Keratinocyte (primary cell): ENCODE data around the gene BRAT1. TPM values are rescaled to one million over a fixed set of nuclear protein-coding genes. Genes with fewer than 3 reads are reported as not detected.

ENCODE experiments used
- DNase-seq: peaks from one replicate; pipeline ENCODE4 v3.0.0-alpha.2; 2011; ENCODE audit warnings: low read depth, missing footprints, low spot score
- FAIRE-seq: peaks from 2 replicates; lab custom pipeline; 2011; peaks lifted over from hg19 to GRCh38; lab: Jason Lieb, UNC
- H2AFZ ChIP-seq: 2 replicates; pipeline ENCODE4 v1.6.0; 2012; ENCODE audit warnings: low read length, control low read depth, inconsistent platforms; ENCODE audit not compliant: control insufficient read depth
- H3K27ac ChIP-seq: 2 replicates; pipeline ENCODE4 v1.5.1; 2011; ENCODE audit warnings: low read length; ENCODE audit not compliant: control insufficient read depth, insufficient read depth
- H3K27me3 ChIP-seq: 3 replicates; pipeline ENCODE4 v1.6.0; 2011; ENCODE audit warnings: low read length; ENCODE audit not compliant: control insufficient read depth, insufficient read depth; ENCODE audit errors: extremely low read depth
- H3K36me3 ChIP-seq, 2 experiments: 2 replicates in 1 of 2; 3 replicates in 1 of 2; pipeline ENCODE4 v1.5.1; 2011; ENCODE audit warnings: low read length in 2 of 2, mild to moderate bottlenecking in 1 of 2; ENCODE audit not compliant: control insufficient read depth in 2 of 2, insufficient read depth in 2 of 2; ENCODE audit errors: extremely low read depth in 1 of 2
- H3K4me1 ChIP-seq: 3 replicates; pipeline ENCODE4 v1.5.1; 2011; ENCODE audit warnings: low read length; ENCODE audit not compliant: control insufficient read depth, insufficient read depth; ENCODE audit errors: extremely low read depth
- H3K4me2 ChIP-seq: 3 replicates; pipeline ENCODE4 v1.6.0; 2011; ENCODE audit warnings: low read depth, low read length; ENCODE audit not compliant: control insufficient read depth, insufficient read depth; ENCODE audit errors: extremely low read depth
- H3K4me3 ChIP-seq, 3 experiments: fragments of 200-600 bp in 1 of 3; sonication (generic) in 1 of 3; 2 replicates in 2 of 3; 3 replicates in 1 of 3; pipeline ENCODE4 v1.5.1; 2011 to 2016; ENCODE audit warnings: low read length in 3 of 3, mild to moderate bottlenecking in 3 of 3, control low read depth in 2 of 3, inconsistent platforms in 1 of 3, low read depth in 1 of 3, mixed read lengths in 1 of 3, mixed run types in 1 of 3, moderate library complexity in 1 of 3; ENCODE audit not compliant: control insufficient read depth in 2 of 3, insufficient read depth in 2 of 3; ENCODE audit errors: extremely low read depth in 1 of 3
- H3K79me2 ChIP-seq: 2 replicates; pipeline ENCODE4 v1.6.0; 2012; ENCODE audit warnings: low read length; ENCODE audit not compliant: control insufficient read depth, insufficient read depth
- H3K9ac ChIP-seq: 3 replicates; pipeline ENCODE4 v1.6.0; 2011; ENCODE audit warnings: low read length; ENCODE audit not compliant: control insufficient read depth, insufficient read depth; ENCODE audit errors: extremely low read depth
- H3K9me1 ChIP-seq: 3 replicates; pipeline ENCODE4 v1.6.0; 2011; ENCODE audit warnings: low read length; ENCODE audit not compliant: control insufficient read depth, insufficient read depth; ENCODE audit errors: extremely low read depth
- H3K9me3 ChIP-seq: 2 replicates; pipeline ENCODE4 v1.5.1; 2012; ENCODE audit warnings: low read depth, low read length; ENCODE audit not compliant: control insufficient read depth
- H4K20me1 ChIP-seq: 3 replicates; pipeline ENCODE4 v1.6.0; 2011; ENCODE audit warnings: low read length; ENCODE audit not compliant: control insufficient read depth, insufficient read depth; ENCODE audit errors: extremely low read depth
- EZH2 ChIP-seq: IDR thresholded peaks from one replicate; pipeline ENCODE4 v1.6.1; 2012; ENCODE audit warnings: inconsistent platforms, mild to moderate bottlenecking, low read length, moderate library complexity
- dilution Hi-C: fragments of 300-500 bp; cut with MboI; formaldehyde crosslinking; loops from one replicate; pipeline ENCODE4 v1.7.0; 2020; ENCODE audit warnings: low sequenced_read_pairs; ENCODE audit not compliant: extremely low pct_ligation_motif_present
- polyA plus RNA-seq, 5 experiments: library from polyadenylated mRNA; depleted of rRNA in 3 of 5; stranded (reverse) in 3 of 5; stranded (forward) in 1 of 5; unstranded in 1 of 5; fragments of >200 nt; gene quantifications; 1 replicate in 1 of 5; 2 replicates in 3 of 5; 3 replicates in 1 of 5; pipeline versions ENCODE4 v1.2.1 to v1.2.3, GENCODE V29; 2011 to 2012; ENCODE audit warnings: missing spikeins in 2 of 5, low read depth in 1 of 5, low replicate concordance in 1 of 5
- TF ChIP-seq, protein P1 (sequence below), 3 experiments: IDR thresholded peaks in 1 of 3; conservative IDR thresholded peaks in 1 of 3; optimal IDR thresholded peaks in 1 of 3; 2 replicates in 2 of 3; 3 replicates in 1 of 3; pipeline versions ENCODE3 to v1.5.1; 2011; ENCODE audit warnings: low read length in 3 of 3, mild to moderate bottlenecking in 3 of 3, moderate library complexity in 2 of 3, control low read depth in 1 of 3, inconsistent platforms in 1 of 3; ENCODE audit not compliant: insufficient read depth in 2 of 3; ENCODE audit errors: extremely low read depth in 1 of 3

BRAT1 gene
- polyA plus RNA-seq, 1 donor (not counting 4 experiments of a cell fraction or from before 2014, with no cell fraction given), result 6.4 TPM

DNA sequence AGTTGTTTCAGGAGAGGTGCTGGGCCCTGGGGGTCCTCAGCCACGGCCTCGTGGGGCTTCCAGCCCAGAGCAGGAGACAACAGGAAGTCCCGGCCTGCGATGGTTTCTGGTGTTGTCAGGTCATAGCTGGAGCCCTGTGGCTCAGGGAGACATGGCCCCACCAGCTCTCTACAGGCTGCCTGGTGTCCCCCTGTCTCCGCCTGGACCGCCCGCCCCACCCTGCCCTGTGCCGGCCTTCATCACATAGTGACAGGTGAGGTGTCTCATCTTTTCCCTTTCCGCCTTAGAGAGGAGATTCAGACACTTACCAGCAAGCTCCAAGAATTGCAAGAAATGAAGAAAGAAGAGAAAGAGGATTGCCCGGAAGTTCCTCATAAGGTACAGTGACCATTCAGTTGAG is 39.3 kb upstream of the BRAT1 start:
- DNase-seq (no peak), FAIRE-seq (no peak)
- Histone ChIP-seq H3K27ac (no peak overlapping the region), H3K9me3 (no peaks in the 10 kb centered on the region), H3K4me1 (no peaks in the 10 kb centered on the region), H3K4me2 (no peak overlapping the region), H3K36me3 (peaks cover 20 to 23% of the 10 kb centered on the region in 2 experiments), H3K9ac (no peak overlapping the region), H3K79me2 (no peaks in the 10 kb centered on the region), H4K20me1 (no peaks in the 10 kb centered on the region), H3K4me3 (no peak overlapping the region), H3K9me1 (no peaks in the 10 kb centered on the region), H2AFZ (no peak overlapping the region), H3K27me3 (no peaks in the 10 kb centered on the region)
- no peak for TF ChIP-seq EZH2
- TF ChIP-seq, protein P1, sequence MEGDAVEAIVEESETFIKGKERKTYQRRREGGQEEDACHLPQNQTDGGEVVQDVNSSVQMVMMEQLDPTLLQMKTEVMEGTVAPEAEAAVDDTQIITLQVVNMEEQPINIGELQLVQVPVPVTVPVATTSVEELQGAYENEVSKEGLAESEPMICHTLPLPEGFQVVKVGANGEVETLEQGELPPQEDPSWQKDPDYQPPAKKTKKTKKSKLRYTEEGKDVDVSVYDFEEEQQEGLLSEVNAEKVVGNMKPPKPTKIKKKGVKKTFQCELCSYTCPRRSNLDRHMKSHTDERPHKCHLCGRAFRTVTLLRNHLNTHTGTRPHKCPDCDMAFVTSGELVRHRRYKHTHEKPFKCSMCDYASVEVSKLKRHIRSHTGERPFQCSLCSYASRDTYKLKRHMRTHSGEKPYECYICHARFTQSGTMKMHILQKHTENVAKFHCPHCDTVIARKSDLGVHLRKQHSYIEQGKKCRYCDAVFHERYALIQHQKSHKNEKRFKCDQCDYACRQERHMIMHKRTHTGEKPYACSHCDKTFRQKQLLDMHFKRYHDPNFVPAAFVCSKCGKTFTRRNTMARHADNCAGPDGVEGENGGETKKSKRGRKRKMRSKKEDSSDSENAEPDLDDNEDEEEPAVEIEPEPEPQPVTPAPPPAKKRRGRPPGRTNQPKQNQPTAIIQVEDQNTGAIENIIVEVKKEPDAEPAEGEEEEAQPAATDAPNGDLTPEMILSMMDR (optimal IDR thresholded peaks at IDR 0.05 in 1 of 3, IDR thresholded peaks at IDR 0.05 in 1 of 3, conservative IDR thresholded peaks at IDR 0.05 in 1 of 3; ENCODE audit: extremely low read depth in 1 of 3, insufficient read depth in 2 of 3, low read length in 3 of 3), result no peak
- dilution Hi-C loops, result no loop called here

DNA sequence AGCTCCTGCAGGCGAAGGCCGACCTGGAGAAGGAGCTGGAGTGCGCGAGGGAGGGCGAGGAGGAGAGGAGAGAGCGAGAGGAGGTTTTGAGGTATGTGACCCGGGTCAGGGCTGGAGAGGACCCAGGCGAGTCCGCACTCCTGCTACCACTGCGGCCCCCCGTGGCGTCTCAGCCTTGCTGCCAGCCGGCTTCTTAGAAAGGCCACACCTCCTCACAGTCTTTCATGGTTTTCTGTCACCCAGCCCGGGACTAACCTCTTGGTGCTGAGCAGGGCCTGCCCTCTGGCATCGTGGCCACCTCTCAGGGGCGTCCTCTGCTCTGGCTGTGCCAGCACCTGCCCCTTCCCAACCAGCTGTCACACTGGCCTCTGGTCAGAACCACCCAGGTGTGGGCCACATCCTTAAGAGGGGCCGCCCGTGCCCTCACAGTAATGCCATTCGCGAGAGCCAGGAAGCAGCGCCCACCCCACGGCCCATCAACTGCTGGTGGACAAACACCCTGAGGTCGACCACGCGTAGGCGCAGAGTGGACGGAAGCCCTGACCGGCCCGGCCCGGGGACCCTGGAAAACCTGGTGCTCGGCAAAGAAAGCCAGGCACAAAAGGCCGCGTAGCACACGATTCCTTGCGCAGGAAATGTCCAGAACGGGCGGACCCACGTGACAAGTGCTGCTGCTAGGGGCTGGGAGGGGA is 37.9 kb upstream of the BRAT1 start:
- Histone ChIP-seq H3K36me3 (peaks cover 15 to 16% of the 10 kb centered on the region in 2 experiments), H3K9ac (no peak overlapping the region), H3K9me1 (no peaks in the 10 kb centered on the region), H3K79me2 (no peaks in the 10 kb centered on the region), H3K4me3 (no peak overlapping the region), H3K4me2 (no peak overlapping the region), H3K4me1 (no peaks in the 10 kb centered on the region), H2AFZ (no peak overlapping the region), H4K20me1 (no peaks in the 10 kb centered on the region), H3K27me3 (no peaks in the 10 kb centered on the region), H3K27ac (no peak overlapping the region), H3K9me3 (no peaks in the 10 kb centered on the region)
- dilution Hi-C loops, result no loop called here
- DNase-seq (no peak), FAIRE-seq (no peak)
- TF ChIP-seq, protein P1 (optimal IDR thresholded peaks at IDR 0.05 in 1 of 3, IDR thresholded peaks at IDR 0.05 in 1 of 3, conservative IDR thresholded peaks at IDR 0.05 in 1 of 3; ENCODE audit: extremely low read depth in 1 of 3, insufficient read depth in 2 of 3, low read length in 3 of 3), result no peak
- TF ChIP-seq EZH2, result no peak
